HepG2 (cell line): ENCODE results near the gene GNPNAT1. TPM values are rescaled to one million over a fixed set of nuclear protein-coding genes. Genes with fewer than 3 reads are reported as not detected.

Experiments
- EED ChIP-seq: sonication (generic); formaldehyde crosslinking; IDR thresholded peaks from 2 replicates; pipeline ENCODE4 v1.5.0; 2020; ENCODE audit warnings: mild to moderate bottlenecking, missing genetic modification reagents
- FOXO1 ChIP-seq: sonication (generic); formaldehyde crosslinking; IDR thresholded peaks from 2 replicates; pipeline ENCODE4 v1.4.0; 2020; ENCODE audit warnings: missing genetic modification reagents
- HOXA3 ChIP-seq: sonication (generic); formaldehyde crosslinking; IDR thresholded peaks from 2 replicates; pipeline ENCODE4 v1.5.0; 2020; ENCODE audit warnings: missing genetic modification reagents
- JUN ChIP-seq: sonication (generic); formaldehyde crosslinking; IDR thresholded peaks from 2 replicates; pipeline ENCODE4 v1.4.0; 2020; ENCODE audit warnings: mild to moderate bottlenecking, missing genetic modification reagents
- MYNN ChIP-seq: sonication (generic); formaldehyde crosslinking; IDR thresholded peaks from 2 replicates; pipeline ENCODE4 v1.4.0; 2020; ENCODE audit warnings: mild to moderate bottlenecking, low read depth, missing genetic modification reagents
- NFATC3 ChIP-seq: sonication (generic); formaldehyde crosslinking; IDR thresholded peaks from 2 replicates; pipeline ENCODE4 v1.5.1; 2020; ENCODE audit warnings: mild to moderate bottlenecking, missing genetic modification reagents
- NFE2 ChIP-seq: sonication (generic); formaldehyde crosslinking; IDR thresholded peaks from 2 replicates; pipeline ENCODE4 v1.4.0; 2020; ENCODE audit warnings: missing genetic modification reagents
- TSC22D2 ChIP-seq: sonication (generic); formaldehyde crosslinking; IDR thresholded peaks from 2 replicates; pipeline ENCODE4 v1.5.1; 2020; ENCODE audit warnings: missing genetic modification reagents, mild to moderate bottlenecking, borderline replicate concordance
- ZMYM2 ChIP-seq: sonication (generic); formaldehyde crosslinking; IDR thresholded peaks from 2 replicates; pipeline ENCODE4 v1.8.0; 2022; ENCODE audit warnings: mild to moderate bottlenecking, missing genetic modification reagents
- ZNF124 ChIP-seq: sonication (generic); formaldehyde crosslinking; IDR thresholded peaks from 2 replicates; pipeline ENCODE4 v1.4.0; 2020; ENCODE audit warnings: missing genetic modification reagents
- ZNF205 ChIP-seq: IDR thresholded peaks from 2 replicates; pipeline ENCODE4 v1.6.1; 2018; ENCODE audit warnings: missing biosample characterization, missing genetic modification reagents
- ZNF253 ChIP-seq: sonication (generic); formaldehyde crosslinking; IDR thresholded peaks from 2 replicates; pipeline ENCODE4 v1.8.0; 2022; ENCODE audit warnings: mild to moderate bottlenecking, missing genetic modification reagents, borderline replicate concordance
- ZNF547 ChIP-seq: sonication (generic); formaldehyde crosslinking; IDR thresholded peaks from 2 replicates; pipeline ENCODE4 v1.5.1; 2020; ENCODE audit warnings: mild to moderate bottlenecking, missing genetic modification reagents
- ZNF563 ChIP-seq: sonication (generic); formaldehyde crosslinking; IDR thresholded peaks from 2 replicates; pipeline ENCODE4 v1.8.0; 2022; ENCODE audit warnings: mild to moderate bottlenecking, moderate library complexity, missing genetic modification reagents
- ZNF605 ChIP-seq: sonication (generic); formaldehyde crosslinking; IDR thresholded peaks from 2 replicates; pipeline ENCODE4 v1.8.0; 2022; ENCODE audit warnings: mild to moderate bottlenecking, missing genetic modification reagents
- ZNF670 ChIP-seq: sonication (generic); formaldehyde crosslinking; IDR thresholded peaks from 2 replicates; pipeline ENCODE4 v1.8.0; 2022; ENCODE audit warnings: mild to moderate bottlenecking, missing genetic modification reagents, borderline replicate concordance
- ZSCAN31 ChIP-seq: sonication (generic); formaldehyde crosslinking; IDR thresholded peaks from 2 replicates; pipeline ENCODE4 v1.5.0; 2020; ENCODE audit warnings: low read depth, mild to moderate bottlenecking, missing genetic modification reagents
- polyA plus RNA-seq, 8 experiments: library from polyadenylated mRNA; depleted of rRNA in 3 of 8; stranded (reverse) in 7 of 8; unstranded in 1 of 8; fragments of >200 nt; fragmentation: Illumina TruSeq in 4 of 8; extraction: Trizol in 4 of 8; gene quantifications; 2 replicates each; pipeline versions ENCODE4 v1.2.1 to v1.2.3, GENCODE V29; 2011 to 2016; ENCODE audit warnings: low read depth in 4 of 8, missing spikeins in 1 of 8, mixed read lengths in 1 of 8; ENCODE audit not compliant: insufficient read depth in 1 of 8
- total RNA-seq, 5 experiments: library from RNA; depleted of rRNA; stranded (reverse); fragments of >200 nt; fragmentation: Illumina TruSeq; extraction: Trizol; gene quantifications; 2 replicates each; pipeline ENCODE4 v1.2.3, GENCODE V29; 2016; ENCODE audit warnings: low read depth in 1 of 5
- TF ChIP-seq, protein P1 (sequence below): sonication (generic); formaldehyde crosslinking; IDR thresholded peaks from 2 replicates; pipeline ENCODE4 v1.8.1; 2023; ENCODE audit warnings: mild to moderate bottlenecking, missing genetic modification reagents
- TF ChIP-seq, protein P2 (sequence below): IDR thresholded peaks from 2 replicates; pipeline ENCODE4 v1.6.1; 2016; ENCODE audit warnings: missing genetic modification reagents, missing compliant biosample characterization
- TF ChIP-seq, protein P3 (sequence below): sonication (generic); formaldehyde crosslinking; IDR thresholded peaks from 2 replicates; pipeline ENCODE4 v1.4.0; 2020; ENCODE audit warnings: missing genetic modification reagents, borderline replicate concordance
- TF ChIP-seq, protein P4 (sequence below): IDR thresholded peaks from 2 replicates; pipeline ENCODE4 v1.6.1; 2012; ENCODE audit warnings: low read length, improper control_type of control experiment
- TF ChIP-seq, protein P5 (sequence below): sonication (generic); formaldehyde crosslinking; IDR thresholded peaks from 2 replicates; pipeline ENCODE4 v1.5.0; 2020; ENCODE audit warnings: missing genetic modification reagents
- TF ChIP-seq, protein P6 (sequence below): sonication (generic); formaldehyde crosslinking; IDR thresholded peaks from 2 replicates; pipeline ENCODE4 v1.4.0; 2020; ENCODE audit warnings: mild to moderate bottlenecking, missing genetic modification reagents

GNPNAT1 gene
- total and polyA plus RNA-seq, 2 of the 13 experiments (the other 11 are each of a cell fraction or from before 2014, with no cell fraction given): 38.3 to 54.9 TPM

DNA sequence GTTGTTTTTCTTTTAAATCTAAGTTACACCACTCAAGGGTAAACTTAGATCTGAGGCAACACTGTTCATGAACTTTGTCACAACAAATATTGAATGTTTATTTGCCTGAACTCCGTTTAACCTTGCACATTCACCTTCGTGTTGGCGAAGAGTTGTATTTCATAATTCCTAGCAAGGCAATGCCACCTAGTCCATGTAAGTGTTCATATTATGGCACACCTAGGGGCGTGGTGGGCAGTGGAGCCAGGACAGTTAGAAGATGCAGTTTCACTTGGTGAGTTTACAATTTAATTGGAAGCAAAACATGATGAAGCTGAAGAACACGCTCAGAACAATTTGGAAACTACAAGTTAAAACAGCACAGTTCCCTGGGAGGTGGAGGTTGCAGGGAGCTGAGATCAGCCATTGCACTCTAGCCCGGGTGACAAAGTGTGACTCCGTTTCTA lies 30.4 kb upstream of the GNPNAT1 start (continued):
- TF ChIP-seq, protein P1, sequence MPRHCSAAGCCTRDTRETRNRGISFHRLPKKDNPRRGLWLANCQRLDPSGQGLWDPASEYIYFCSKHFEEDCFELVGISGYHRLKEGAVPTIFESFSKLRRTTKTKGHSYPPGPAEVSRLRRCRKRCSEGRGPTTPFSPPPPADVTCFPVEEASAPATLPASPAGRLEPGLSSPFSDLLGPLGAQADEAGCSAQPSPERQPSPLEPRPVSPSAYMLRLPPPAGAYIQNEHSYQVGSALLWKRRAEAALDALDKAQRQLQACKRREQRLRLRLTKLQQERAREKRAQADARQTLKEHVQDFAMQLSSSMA: no peak
- TF ChIP-seq ZNF605 (CRISPR knock-in tag): peak; percentile 35; the same call in 1 of the 2 replicates
- TF ChIP-seq, protein P2, sequence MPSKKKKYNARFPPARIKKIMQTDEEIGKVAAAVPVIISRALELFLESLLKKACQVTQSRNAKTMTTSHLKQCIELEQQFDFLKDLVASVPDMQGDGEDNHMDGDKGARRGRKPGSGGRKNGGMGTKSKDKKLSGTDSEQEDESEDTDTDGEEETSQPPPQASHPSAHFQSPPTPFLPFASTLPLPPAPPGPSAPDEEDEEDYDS: no peak; the same call in 1 of the 2 replicates
- 0 out of 2 replicates have a peak, but pooled peaks have one; percentile 58 for TF ChIP-seq ZNF205 (CRISPR knock-in tag)
- TF ChIP-seq, protein P3, sequence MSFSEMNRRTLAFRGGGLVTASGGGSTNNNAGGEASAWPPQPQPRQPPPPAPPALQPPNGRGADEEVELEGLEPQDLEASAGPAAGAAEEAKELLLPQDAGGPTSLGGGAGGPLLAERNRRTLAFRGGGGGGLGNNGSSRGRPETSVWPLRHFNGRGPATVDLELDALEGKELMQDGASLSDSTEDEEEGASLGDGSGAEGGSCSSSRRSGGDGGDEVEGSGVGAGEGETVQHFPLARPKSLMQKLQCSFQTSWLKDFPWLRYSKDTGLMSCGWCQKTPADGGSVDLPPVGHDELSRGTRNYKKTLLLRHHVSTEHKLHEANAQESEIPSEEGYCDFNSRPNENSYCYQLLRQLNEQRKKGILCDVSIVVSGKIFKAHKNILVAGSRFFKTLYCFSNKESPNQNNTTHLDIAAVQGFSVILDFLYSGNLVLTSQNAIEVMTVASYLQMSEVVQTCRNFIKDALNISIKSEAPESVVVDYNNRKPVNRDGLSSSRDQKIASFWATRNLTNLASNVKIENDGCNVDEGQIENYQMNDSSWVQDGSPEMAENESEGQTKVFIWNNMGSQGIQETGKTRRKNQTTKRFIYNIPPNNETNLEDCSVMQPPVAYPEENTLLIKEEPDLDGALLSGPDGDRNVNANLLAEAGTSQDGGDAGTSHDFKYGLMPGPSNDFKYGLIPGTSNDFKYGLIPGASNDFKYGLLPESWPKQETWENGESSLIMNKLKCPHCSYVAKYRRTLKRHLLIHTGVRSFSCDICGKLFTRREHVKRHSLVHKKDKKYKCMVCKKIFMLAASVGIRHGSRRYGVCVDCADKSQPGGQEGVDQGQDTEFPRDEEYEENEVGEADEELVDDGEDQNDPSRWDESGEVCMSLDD (CRISPR knock-in tag): no peak
- 0 out of 2 replicates have a peak, but pooled peaks have one; percentile 72 for TF ChIP-seq ZMYM2 (CRISPR knock-in tag)
- no peak for TF ChIP-seq EED (CRISPR knock-in tag)
- TF ChIP-seq MYNN (CRISPR knock-in tag): no peak
- TF ChIP-seq, protein P4, sequence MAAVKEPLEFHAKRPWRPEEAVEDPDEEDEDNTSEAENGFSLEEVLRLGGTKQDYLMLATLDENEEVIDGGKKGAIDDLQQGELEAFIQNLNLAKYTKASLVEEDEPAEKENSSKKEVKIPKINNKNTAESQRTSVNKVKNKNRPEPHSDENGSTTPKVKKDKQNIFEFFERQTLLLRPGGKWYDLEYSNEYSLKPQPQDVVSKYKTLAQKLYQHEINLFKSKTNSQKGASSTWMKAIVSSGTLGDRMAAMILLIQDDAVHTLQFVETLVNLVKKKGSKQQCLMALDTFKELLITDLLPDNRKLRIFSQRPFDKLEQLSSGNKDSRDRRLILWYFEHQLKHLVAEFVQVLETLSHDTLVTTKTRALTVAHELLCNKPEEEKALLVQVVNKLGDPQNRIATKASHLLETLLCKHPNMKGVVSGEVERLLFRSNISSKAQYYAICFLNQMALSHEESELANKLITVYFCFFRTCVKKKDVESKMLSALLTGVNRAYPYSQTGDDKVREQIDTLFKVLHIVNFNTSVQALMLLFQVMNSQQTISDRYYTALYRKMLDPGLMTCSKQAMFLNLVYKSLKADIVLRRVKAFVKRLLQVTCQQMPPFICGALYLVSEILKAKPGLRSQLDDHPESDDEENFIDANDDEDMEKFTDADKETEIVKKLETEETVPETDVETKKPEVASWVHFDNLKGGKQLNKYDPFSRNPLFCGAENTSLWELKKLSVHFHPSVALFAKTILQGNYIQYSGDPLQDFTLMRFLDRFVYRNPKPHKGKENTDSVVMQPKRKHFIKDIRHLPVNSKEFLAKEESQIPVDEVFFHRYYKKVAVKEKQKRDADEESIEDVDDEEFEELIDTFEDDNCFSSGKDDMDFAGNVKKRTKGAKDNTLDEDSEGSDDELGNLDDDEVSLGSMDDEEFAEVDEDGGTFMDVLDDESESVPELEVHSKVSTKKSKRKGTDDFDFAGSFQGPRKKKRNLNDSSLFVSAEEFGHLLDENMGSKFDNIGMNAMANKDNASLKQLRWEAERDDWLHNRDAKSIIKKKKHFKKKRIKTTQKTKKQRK: no peak
- no peak for TF ChIP-seq ZNF547 (CRISPR knock-in tag)
- TF ChIP-seq ZNF124: peak; percentile 86
- no peak for TF ChIP-seq NFATC3 (CRISPR knock-in tag)
- TF ChIP-seq ZNF670 (CRISPR knock-in tag): peak; percentile 82
- TF ChIP-seq HOXA3: peak; percentile 75
- no peak for TF ChIP-seq ZNF563
- TF ChIP-seq, protein P5, sequence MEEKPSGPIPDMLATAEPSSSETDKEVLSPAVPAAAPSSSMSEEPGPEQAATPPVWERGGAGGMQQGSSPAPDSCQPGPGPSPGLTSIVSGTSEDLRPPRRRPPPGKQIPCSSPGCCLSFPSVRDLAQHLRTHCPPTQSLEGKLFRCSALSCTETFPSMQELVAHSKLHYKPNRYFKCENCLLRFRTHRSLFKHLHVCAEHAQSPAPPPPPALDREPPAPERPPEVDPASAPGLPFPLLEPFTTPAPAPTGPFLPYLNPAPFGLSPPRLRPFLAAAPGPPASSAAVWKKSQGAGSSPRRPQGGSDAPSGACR: peak; percentile 88
- TF ChIP-seq ZNF253 (CRISPR knock-in tag): no peak
- TF ChIP-seq, protein P6, sequence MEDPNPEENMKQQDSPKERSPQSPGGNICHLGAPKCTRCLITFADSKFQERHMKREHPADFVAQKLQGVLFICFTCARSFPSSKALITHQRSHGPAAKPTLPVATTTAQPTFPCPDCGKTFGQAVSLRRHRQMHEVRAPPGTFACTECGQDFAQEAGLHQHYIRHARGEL: no peak
- TF ChIP-seq ZSCAN31 (CRISPR knock-in tag): 0 out of 2 replicates have a peak, but pooled peaks have one; percentile 42
- TF ChIP-seq TSC22D2 (CRISPR knock-in tag): no peak
- peak; percentile 100 for TF ChIP-seq FOXO1 (CRISPR knock-in tag)
- 0 out of 2 replicates have a peak, but pooled peaks have one; percentile 34 for TF ChIP-seq JUN (CRISPR knock-in tag)
- no peak for TF ChIP-seq NFE2 (CRISPR knock-in tag)
